Natural killer cell treated with Interleukin-12 subunit alpha and Interleukin-12 subunit beta and Interleukin-15 and Interleukin-18, amount 100 ng/mL, for 72 hours (primary cell): ENCODE measurements around the gene ZNF860. TPM values are rescaled to one million over a fixed set of nuclear protein-coding genes. Genes with fewer than 3 reads are reported as not detected.

ENCODE experiments used
- ATAC-seq, 2 donors: fragments of 150-1000 bp; cut with Tn5 transposase in 1 of 2; sonication (Bioruptor Pico), chemical (Tn5 transposase) in 1 of 2; 2 replicates each; pipeline ENCODE4 v1.10.0; 2021
- DNase-seq: peaks from one replicate; pipeline ENCODE4 v3.0.0; 2022; ENCODE audit warnings: low spot score
- H3K27ac Mint-ChIP-seq, 2 donors: 1 replicate in 1 of 2; 2 replicates in 1 of 2; pipeline ENCODE4 v1.8.0; 2022; ENCODE audit warnings: mixed read lengths in 2 of 2, mild to moderate bottlenecking in 1 of 2, moderate library complexity in 1 of 2
- H3K27me3 Mint-ChIP-seq, 2 donors: 1 replicate in 1 of 2; 2 replicates in 1 of 2; pipeline ENCODE4 v1.8.0; 2022; ENCODE audit warnings: mixed read lengths in 2 of 2
- H3K36me3 Mint-ChIP-seq: one replicate; pipeline ENCODE4 v1.8.0; 2022; ENCODE audit warnings: mixed read lengths
- H3K4me1 Mint-ChIP-seq, 2 donors: 1 replicate in 1 of 2; 2 replicates in 1 of 2; pipeline ENCODE4 v1.8.0; 2022; ENCODE audit warnings: low read depth in 2 of 2, mixed read lengths in 2 of 2, mild to moderate bottlenecking in 1 of 2
- H3K4me3 Mint-ChIP-seq: one replicate; pipeline ENCODE4 v1.8.0; 2022; ENCODE audit warnings: mixed read lengths
- H3K9me3 Mint-ChIP-seq: 2 replicates; pipeline ENCODE4 v1.8.0; 2022; ENCODE audit warnings: mixed read lengths
- total RNA-seq, 2 donors: library from RNA; stranded (reverse); gene quantifications; one replicate each; pipeline ENCODE4 v1.2.3, GENCODE V29; 2022

ZNF860 gene
- total RNA-seq, result not detected

- no peak for DNase-seq
- peak; percentile 37 to 39 for ATAC-seq
- peaks cover 46 to 51% of the 10 kb centered on the region in 2 donors for H3K27me3 Mint-ChIP-seq
- H3K4me1 Mint-ChIP-seq, result peaks cover 0 to 7% of the 10 kb centered on the region in 2 donors
- H3K4me3 Mint-ChIP-seq, result peak within 1 kb of the TSS; percentile 61
- H3K27ac Mint-ChIP-seq, result no peak within 1 kb of the TSS
- H3K9me3 Mint-ChIP-seq, result no peaks in the 10 kb centered on the region
- H3K36me3 Mint-ChIP-seq, result no peaks in the 10 kb centered on the region
These were observed at the start of gene ZNF860, which contains the start of gene OSBPL10 for GRCh38 chr3:31981206-31982181. ZNF860 (plus strand) TSS chr3:31981750; CDS start chr3:31989080, 7,330 bp downstream. OSBPL10 (minus strand) TSS chr3:31981262; CDS start chr3:31981179, 83 bp downstream.

DNA sequence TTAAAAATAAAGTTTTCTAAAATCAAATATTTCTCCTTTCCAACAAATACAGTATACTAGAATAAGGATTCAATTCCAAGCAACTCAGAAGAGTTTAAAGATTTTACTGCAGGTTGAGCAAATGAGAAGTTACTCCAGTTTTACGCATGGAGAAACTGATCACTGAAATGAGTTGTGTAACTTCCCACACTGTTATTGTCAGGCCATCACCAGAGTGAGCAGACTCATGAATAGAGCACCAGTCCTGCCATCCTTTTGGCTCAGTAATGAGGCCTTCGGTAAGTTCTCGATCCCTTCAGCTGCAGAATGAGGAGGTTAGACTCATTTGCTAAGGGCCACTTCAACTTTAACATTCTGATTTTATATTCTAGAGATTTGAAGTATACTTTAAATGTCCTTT, 48.6 kb upstream of the ZNF860 start:
- Mint-ChIP-seq H3K27me3 (peaks cover 0 to 4% of the 10 kb centered on the region in 2 donors), H3K27ac (no peak overlapping the region), H3K4me3 (no peak overlapping the region), H3K36me3 (no peaks in the 10 kb centered on the region), H3K9me3 (no peaks in the 10 kb centered on the region), H3K4me1 (no peaks in the 10 kb centered on the region)
- DNase-seq (no peak), ATAC-seq (no peak)

DNA sequence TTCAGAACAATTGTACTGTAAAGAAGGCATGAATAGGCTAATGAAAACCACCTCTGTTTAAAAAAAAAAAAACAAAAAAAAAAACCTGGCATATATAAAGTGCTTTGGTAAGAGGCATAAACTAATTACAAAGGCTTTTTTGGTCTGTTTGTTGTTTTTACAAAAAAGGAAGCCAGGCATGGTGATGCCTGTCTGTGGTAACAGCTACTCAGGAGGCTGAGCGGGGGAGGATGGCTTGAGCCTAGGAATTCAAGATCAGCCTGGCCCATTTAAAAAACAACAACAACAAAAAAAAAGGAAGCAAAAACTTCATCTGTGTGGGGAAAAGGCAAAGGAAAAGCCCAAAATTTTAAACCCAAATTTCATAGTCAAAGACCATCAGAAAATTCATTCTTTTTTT, 47.5 kb upstream of the ZNF860 start:
- Mint-ChIP-seq H3K4me3 (no peak overlapping the region), H3K4me1 (no peaks in the 10 kb centered on the region), H3K27me3 (peaks cover 0 to 4% of the 10 kb centered on the region in 2 donors), H3K36me3 (no peaks in the 10 kb centered on the region), H3K27ac (no peak overlapping the region), H3K9me3 (no peaks in the 10 kb centered on the region)
- ATAC-seq (no peak), DNase-seq (no peak)

GRCh38 chr3:31934866-31935265, 46.7 kb upstream of the ZNF860 start:
- no peak for ATAC-seq
- Mint-ChIP-seq H3K4me3 (no peak overlapping the region), H3K27me3 (peaks cover 0 to 4% of the 10 kb centered on the region in 2 donors), H3K27ac (no peak overlapping the region), H3K4me1 (no peaks in the 10 kb centered on the region), H3K36me3 (no peaks in the 10 kb centered on the region), H3K9me3 (no peaks in the 10 kb centered on the region)
- no peak for DNase-seq

DNA sequence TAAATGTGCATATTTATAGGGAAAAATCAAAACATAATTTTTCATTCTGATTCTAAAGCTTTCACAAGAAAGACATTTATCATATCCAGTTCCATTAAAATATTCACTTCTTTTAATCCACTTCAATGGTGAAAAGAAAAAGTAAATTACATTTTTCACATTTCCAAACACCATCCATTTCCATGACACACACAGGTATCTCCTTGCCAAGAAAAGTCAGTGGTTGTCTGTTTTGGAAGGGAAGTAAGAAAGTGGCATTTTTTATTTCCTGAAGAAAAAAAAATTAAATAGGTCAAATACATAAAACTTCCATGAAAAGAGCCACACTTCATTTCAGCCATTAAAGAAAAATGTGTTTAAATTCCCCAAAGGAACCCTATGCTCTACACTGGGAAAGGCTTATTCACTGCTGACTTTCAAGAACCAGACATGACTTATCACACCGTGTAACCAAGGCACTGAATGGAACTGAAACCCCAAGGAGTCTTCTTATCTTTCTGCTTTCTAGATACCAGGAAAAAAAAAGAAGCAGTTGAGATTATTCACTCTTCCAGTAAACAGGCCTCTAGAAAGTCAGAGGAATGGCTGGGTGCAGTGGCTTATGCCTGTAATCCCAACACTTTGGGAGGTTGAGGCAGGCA, 45.0 kb upstream of the ZNF860 start:
- ATAC-seq, result no peak
- Mint-ChIP-seq H3K9me3 (no peaks in the 10 kb centered on the region), H3K27me3 (peaks cover 0 to 4% of the 10 kb centered on the region in 2 donors), H3K4me3 (no peak overlapping the region), H3K4me1 (no peaks in the 10 kb centered on the region), H3K27ac (no peak overlapping the region), H3K36me3 (no peaks in the 10 kb centered on the region)
- no peak for DNase-seq

DNA sequence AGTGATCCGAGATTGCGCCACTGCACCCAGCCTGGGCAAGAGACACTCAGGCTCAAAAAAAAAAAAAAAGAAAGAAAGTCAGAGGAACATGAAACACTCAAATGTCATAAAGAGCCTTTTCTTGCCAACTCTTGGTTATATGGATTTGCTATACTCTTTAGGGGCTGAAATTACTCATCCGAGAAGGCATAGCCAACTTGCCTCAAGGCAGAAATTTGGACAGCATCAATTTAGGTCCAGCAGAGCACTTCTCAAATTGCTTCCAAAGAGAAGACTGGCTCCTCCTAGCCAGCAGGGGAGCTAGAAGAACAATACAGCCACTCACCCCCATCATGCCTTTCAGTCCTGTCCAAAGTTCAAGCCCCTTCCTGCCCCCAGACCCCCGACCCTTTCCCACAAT, 44.3 kb upstream of the ZNF860 start:
- DNase-seq, result no peak
- Mint-ChIP-seq H3K27me3 (peaks cover 0 to 4% of the 10 kb centered on the region in 2 donors), H3K36me3 (no peaks in the 10 kb centered on the region), H3K27ac (no peak overlapping the region), H3K4me1 (no peaks in the 10 kb centered on the region), H3K4me3 (no peak overlapping the region), H3K9me3 (no peaks in the 10 kb centered on the region)
- ATAC-seq, result no peak

- no peak overlapping the region for H3K27ac Mint-ChIP-seq
- ATAC-seq (no peak), DNase-seq (no peak)
- H3K27me3 Mint-ChIP-seq, result peaks cover 10 to 12% of the 10 kb centered on the region in 2 donors
- H3K4me1 Mint-ChIP-seq, result no peaks in the 10 kb centered on the region
- H3K9me3 Mint-ChIP-seq, result no peaks in the 10 kb centered on the region
- H3K4me3 Mint-ChIP-seq, result no peak overlapping the region
- no peaks in the 10 kb centered on the region for H3K36me3 Mint-ChIP-seq
These were observed 39.1 kb upstream of the ZNF860 start for GRCh38 chr3:31942446-31942845.

DNA sequence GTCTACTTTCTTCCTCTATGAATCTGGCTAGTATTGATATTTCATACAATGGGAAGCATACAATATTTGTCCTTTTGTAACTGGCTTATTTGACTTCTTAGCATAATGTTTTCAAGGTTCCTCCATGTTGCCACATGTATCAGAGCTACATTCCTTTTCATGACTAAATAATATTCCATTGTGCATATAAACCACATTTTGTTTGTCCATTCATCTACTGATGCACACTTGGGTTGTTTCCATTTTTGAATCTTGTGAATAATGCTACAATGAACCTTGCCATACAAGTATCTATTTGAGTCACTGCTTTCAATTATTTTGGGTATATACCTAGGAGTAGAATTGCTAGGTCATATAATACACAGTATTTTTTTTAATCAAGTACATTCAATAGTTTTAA, 38.5 kb upstream of the ZNF860 start:
- H3K4me3 Mint-ChIP-seq, result no peak overlapping the region
- ATAC-seq (no peak), DNase-seq (no peak)
- H3K27me3 Mint-ChIP-seq, result peaks cover 12 to 14% of the 10 kb centered on the region in 2 donors
- H3K27ac Mint-ChIP-seq, result no peak overlapping the region
- H3K36me3 Mint-ChIP-seq, result no peaks in the 10 kb centered on the region
- H3K9me3 Mint-ChIP-seq, result no peaks in the 10 kb centered on the region
- no peaks in the 10 kb centered on the region for H3K4me1 Mint-ChIP-seq

- ATAC-seq (no peak), DNase-seq (no peak)
- Mint-ChIP-seq H3K27me3 (peaks cover 13 to 24% of the 10 kb centered on the region in 2 donors), H3K27ac (no peak overlapping the region), H3K9me3 (no peaks in the 10 kb centered on the region), H3K4me1 (no peaks in the 10 kb centered on the region), H3K4me3 (no peak overlapping the region), H3K36me3 (no peaks in the 10 kb centered on the region)
These were observed 35.9 kb upstream of the ZNF860 start for GRCh38 chr3:31945738-31946052.

DNA sequence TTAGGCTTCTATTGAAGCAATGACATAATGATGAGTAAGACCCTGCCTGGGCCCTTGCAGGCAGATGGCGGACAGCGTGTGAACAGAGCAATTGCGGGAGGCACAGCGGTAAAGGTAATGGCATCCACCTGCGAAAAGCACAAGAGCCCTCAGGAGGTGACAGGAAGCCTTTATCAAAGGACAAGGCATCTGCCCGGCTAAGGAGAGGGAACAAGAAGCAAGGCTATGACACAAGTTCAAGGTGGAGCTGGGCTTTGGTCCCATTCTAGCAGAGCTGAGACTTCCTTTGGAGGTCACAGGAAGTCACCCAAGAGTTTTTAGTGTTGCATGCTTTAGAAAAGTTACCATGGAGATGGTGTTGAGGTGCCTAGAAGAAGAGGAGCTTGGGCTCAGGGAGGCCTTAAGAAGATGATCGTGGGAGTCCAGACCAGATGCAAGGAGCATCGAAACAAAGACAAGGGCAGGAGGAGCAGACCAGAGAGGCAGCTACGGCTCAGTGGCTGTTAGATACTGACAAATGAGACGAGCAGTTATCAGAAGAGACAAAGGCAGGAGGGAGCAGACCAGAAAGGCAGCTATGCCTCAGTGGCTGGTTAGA, 35.0 kb upstream of the ZNF860 start:
- no peaks in the 10 kb centered on the region for H3K36me3 Mint-ChIP-seq
- peak in 1 of 2 donors; percentile 6 for ATAC-seq
- H3K4me1 Mint-ChIP-seq, result no peaks in the 10 kb centered on the region
- H3K4me3 Mint-ChIP-seq, result no peak overlapping the region
- H3K27me3 Mint-ChIP-seq, result peaks cover 17 to 28% of the 10 kb centered on the region in 2 donors
- H3K9me3 Mint-ChIP-seq, result no peaks in the 10 kb centered on the region
- H3K27ac Mint-ChIP-seq, result no peak overlapping the region
- no peak for DNase-seq

GRCh38 chr3:31947162-31947561, 34.4 kb upstream of the ZNF860 start:
- Mint-ChIP-seq H3K4me1 (peaks cover 0 to under 1% of the 10 kb centered on the region in 2 donors), H3K27me3 (peaks cover 17 to 30% of the 10 kb centered on the region in 2 donors)
- ATAC-seq, result peak in 1 of 2 donors; percentile 43

GRCh38 chr3:31947671-31948091, 33.9 kb upstream of the ZNF860 start:
- no peak overlapping the region for H3K27ac Mint-ChIP-seq
- ATAC-seq (no peak), DNase-seq (no peak)
- H3K9me3 Mint-ChIP-seq, result no peaks in the 10 kb centered on the region
- peaks cover 20 to 34% of the 10 kb centered on the region in 2 donors for H3K27me3 Mint-ChIP-seq
- peaks cover 0 to 3% of the 10 kb centered on the region in 2 donors for H3K4me1 Mint-ChIP-seq
- H3K36me3 Mint-ChIP-seq, result no peaks in the 10 kb centered on the region
- no peak overlapping the region for H3K4me3 Mint-ChIP-seq

More at GRCh38 chr3:31947162-31947561, 34.4 kb upstream of the ZNF860 start:
- Mint-ChIP-seq H3K4me3 (no peak overlapping the region), H3K36me3 (no peaks in the 10 kb centered on the region), H3K27ac (no peak overlapping the region), H3K9me3 (no peaks in the 10 kb centered on the region)
- DNase-seq, result no peak

DNA sequence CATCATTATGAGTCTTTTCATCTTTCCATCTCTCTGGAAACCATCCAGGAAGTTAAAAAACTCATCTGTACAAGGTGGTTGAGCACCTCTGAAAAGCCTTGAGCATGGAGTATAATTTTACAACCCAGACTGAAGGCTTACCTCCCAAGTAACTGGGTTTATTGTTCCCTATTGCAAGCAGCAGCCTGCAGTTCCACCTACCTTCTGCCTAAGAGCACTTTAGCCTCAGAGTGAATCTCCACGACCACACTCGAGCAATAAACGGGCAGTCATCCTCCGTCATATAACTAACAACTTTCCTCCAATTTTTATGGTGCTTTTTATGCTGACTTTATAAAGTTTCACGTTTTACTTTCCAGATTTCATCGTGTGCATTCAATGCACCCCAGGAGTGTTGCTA, 33.3 kb upstream of the ZNF860 start:
- peaks cover 20 to 34% of the 10 kb centered on the region in 2 donors for H3K27me3 Mint-ChIP-seq
- H3K4me1 Mint-ChIP-seq, result peaks cover 0 to 3% of the 10 kb centered on the region in 2 donors
- ATAC-seq, result no peak
- no peaks in the 10 kb centered on the region for H3K9me3 Mint-ChIP-seq
- H3K4me3 Mint-ChIP-seq, result no peak overlapping the region
- no peak overlapping the region for H3K27ac Mint-ChIP-seq
- no peaks in the 10 kb centered on the region for H3K36me3 Mint-ChIP-seq
- no peak for DNase-seq

- DNase-seq (no peak), ATAC-seq (no peak)
- Mint-ChIP-seq H3K4me1 (peaks cover 0 to 3% of the 10 kb centered on the region in 2 donors), H3K27ac (no peak overlapping the region), H3K27me3 (peaks cover 16 to 24% of the 10 kb centered on the region in 2 donors), H3K9me3 (peaks cover 3% of the 10 kb centered on the region), H3K36me3 (no peaks in the 10 kb centered on the region), H3K4me3 (no peak overlapping the region)
These were observed 29.3 kb upstream of the ZNF860 start for GRCh38 chr3:31952205-31952604.
